ENCODE results near the gene RUFY3. TPM values are rescaled to one million over a fixed set of nuclear protein-coding genes. Genes with fewer than 3 reads are reported as not detected.

RUFY3 gene, protein sequence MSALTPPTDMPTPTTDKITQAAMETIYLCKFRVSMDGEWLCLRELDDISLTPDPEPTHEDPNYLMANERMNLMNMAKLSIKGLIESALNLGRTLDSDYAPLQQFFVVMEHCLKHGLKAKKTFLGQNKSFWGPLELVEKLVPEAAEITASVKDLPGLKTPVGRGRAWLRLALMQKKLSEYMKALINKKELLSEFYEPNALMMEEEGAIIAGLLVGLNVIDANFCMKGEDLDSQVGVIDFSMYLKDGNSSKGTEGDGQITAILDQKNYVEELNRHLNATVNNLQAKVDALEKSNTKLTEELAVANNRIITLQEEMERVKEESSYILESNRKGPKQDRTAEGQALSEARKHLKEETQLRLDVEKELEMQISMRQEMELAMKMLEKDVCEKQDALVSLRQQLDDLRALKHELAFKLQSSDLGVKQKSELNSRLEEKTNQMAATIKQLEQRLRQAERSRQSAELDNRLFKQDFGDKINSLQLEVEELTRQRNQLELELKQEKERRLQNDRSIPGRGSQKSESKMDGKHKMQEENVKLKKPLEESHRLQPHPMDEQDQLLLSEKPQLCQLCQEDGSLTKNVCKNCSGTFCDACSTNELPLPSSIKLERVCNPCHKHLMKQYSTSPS
- total RNA-seq, result 96.0 to 101 TPM (median 96.6 TPM) in 3 replicates

GRCh38 chr4:70721747-70722146, at the start of gene RUFY3:
Gene RUFY3 (plus strand): TSS chr4:70721964. CDS start chr4:70722574, 610 bp downstream.
- Mint-ChIP-seq H3K36me3 (no peaks in the 10 kb centered on the region), H3K27me3 (ENCODE audit: low read depth) (no peaks in the 10 kb centered on the region), H3K9me3 (no peaks in the 10 kb centered on the region), H3K27ac (peak within 1 kb of the TSS; percentile 85), H3K4me3 (peak within 1 kb of the TSS; percentile 71), H3K4me1 (peaks cover 24% of the 10 kb centered on the region)
- DNase-seq (ENCODE audit: low spot score in 2 of 2, unreplicated experiment in 2 of 2), result no peak
- TF ChIP-seq, protein P1, sequence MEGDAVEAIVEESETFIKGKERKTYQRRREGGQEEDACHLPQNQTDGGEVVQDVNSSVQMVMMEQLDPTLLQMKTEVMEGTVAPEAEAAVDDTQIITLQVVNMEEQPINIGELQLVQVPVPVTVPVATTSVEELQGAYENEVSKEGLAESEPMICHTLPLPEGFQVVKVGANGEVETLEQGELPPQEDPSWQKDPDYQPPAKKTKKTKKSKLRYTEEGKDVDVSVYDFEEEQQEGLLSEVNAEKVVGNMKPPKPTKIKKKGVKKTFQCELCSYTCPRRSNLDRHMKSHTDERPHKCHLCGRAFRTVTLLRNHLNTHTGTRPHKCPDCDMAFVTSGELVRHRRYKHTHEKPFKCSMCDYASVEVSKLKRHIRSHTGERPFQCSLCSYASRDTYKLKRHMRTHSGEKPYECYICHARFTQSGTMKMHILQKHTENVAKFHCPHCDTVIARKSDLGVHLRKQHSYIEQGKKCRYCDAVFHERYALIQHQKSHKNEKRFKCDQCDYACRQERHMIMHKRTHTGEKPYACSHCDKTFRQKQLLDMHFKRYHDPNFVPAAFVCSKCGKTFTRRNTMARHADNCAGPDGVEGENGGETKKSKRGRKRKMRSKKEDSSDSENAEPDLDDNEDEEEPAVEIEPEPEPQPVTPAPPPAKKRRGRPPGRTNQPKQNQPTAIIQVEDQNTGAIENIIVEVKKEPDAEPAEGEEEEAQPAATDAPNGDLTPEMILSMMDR (IDR thresholded peaks at IDR 0.05; ENCODE audit: unreplicated experiment), result no peak

DNA sequence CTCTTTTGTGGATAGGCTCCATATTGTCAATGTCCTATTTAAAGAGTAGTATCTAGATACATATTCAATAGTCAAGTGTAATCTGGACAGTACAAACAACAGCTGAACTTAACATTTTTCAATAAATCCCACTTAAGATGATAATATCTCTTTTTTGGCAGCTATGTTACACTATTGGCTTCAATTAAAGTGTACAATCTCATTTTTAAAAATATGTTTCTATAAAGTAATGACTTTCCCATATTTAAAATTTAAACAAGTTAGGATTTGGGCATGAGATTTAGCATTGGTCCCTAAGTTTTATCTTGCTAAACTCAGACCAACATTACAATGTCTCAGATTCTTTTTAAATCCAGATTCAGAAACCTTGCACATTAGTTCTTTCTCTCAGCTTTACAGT, 47.6 kb upstream of the RUFY3 start:
- H3K27me3 Mint-ChIP-seq (ENCODE audit: low read depth), result peaks cover 23% of the 10 kb centered on the region
- no peaks in the 10 kb centered on the region for H3K9me3 Mint-ChIP-seq

GRCh38 chr4:70674731-70675130, 47.0 kb upstream of the RUFY3 start:
- Mint-ChIP-seq H3K4me3 (no peak overlapping the region), H3K27me3 (ENCODE audit: low read depth) (peaks cover 23% of the 10 kb centered on the region), H3K36me3 (no peaks in the 10 kb centered on the region), H3K9me3 (no peaks in the 10 kb centered on the region), H3K27ac (no peak overlapping the region), H3K4me1 (peaks cover 12% of the 10 kb centered on the region)
- TF ChIP-seq, protein P1 (IDR thresholded peaks at IDR 0.05; ENCODE audit: unreplicated experiment), result no peak
- DNase-seq (ENCODE audit: low spot score in 2 of 2, unreplicated experiment in 2 of 2), result no peak

More for the DNA sequence above, 47.6 kb upstream of the RUFY3 start:
- Mint-ChIP-seq H3K27ac (no peak overlapping the region), H3K4me1 (peaks cover 12% of the 10 kb centered on the region), H3K4me3 (no peak overlapping the region), H3K36me3 (no peaks in the 10 kb centered on the region)
- no peak for DNase-seq (ENCODE audit: low spot score in 2 of 2, unreplicated experiment in 2 of 2)
- TF ChIP-seq, protein P1 (IDR thresholded peaks at IDR 0.05; ENCODE audit: unreplicated experiment), result no peak

- Mint-ChIP-seq H3K4me1 (peaks cover 21% of the 10 kb centered on the region), H3K9me3 (no peaks in the 10 kb centered on the region), H3K27ac (no peak overlapping the region), H3K27me3 (ENCODE audit: low read depth) (peaks cover 6% of the 10 kb centered on the region), H3K4me3 (no peak overlapping the region), H3K36me3 (no peaks in the 10 kb centered on the region)
- no peak for DNase-seq (ENCODE audit: low spot score in 2 of 2, unreplicated experiment in 2 of 2)
- TF ChIP-seq, protein P1 (IDR thresholded peaks at IDR 0.05; ENCODE audit: unreplicated experiment), result no peak
These were observed 45.1 kb upstream of the RUFY3 start for GRCh38 chr4:70676554-70677090.

- Mint-ChIP-seq H3K4me1 (peaks cover 20% of the 10 kb centered on the region), H3K9me3 (no peaks in the 10 kb centered on the region), H3K4me3 (no peak overlapping the region), H3K27me3 (ENCODE audit: low read depth) (peaks cover 5% of the 10 kb centered on the region), H3K27ac (peak overlapping the region; percentile 5), H3K36me3 (no peaks in the 10 kb centered on the region)
- no peak for DNase-seq (ENCODE audit: low spot score in 2 of 2, unreplicated experiment in 2 of 2)
- TF ChIP-seq, protein P1 (IDR thresholded peaks at IDR 0.05; ENCODE audit: unreplicated experiment), result no peak
These were observed 43.3 kb upstream of the RUFY3 start for GRCh38 chr4:70678383-70678999.

Measured in mesothelial cell of epicardium (in vitro differentiated cells).